Activated naive CD8-positive, alpha-beta T cell (primary cell): ENCODE results near the gene SLC7A6OS.
A peak's percentile ranks its signal among the peaks of the same experiment; 100 is the strongest.

Source experiments
- H3K27ac Mint-ChIP-seq: one replicate; pipeline ENCODE4 v1.8.0; 2021; ENCODE audit warnings: mixed read lengths
- H3K27me3 Mint-ChIP-seq: one replicate; pipeline ENCODE4 v1.8.0; 2021; ENCODE audit warnings: mixed read lengths
- H3K36me3 Mint-ChIP-seq: one replicate; pipeline ENCODE4 v1.8.0; 2021; ENCODE audit warnings: mixed read lengths
- H3K4me1 Mint-ChIP-seq: one replicate; pipeline ENCODE4 v1.8.0; 2021; ENCODE audit warnings: low read depth, mixed read lengths
- H3K4me3 Mint-ChIP-seq: one replicate; pipeline ENCODE4 v1.8.0; 2021; ENCODE audit warnings: mild to moderate bottlenecking, mixed read lengths
- H3K9me3 Mint-ChIP-seq: one replicate; pipeline ENCODE4 v1.8.0; 2021; ENCODE audit warnings: low read depth, mixed read lengths

Gene SLC7A6OS

GRCh38 chr16:68282064-68282452 lies 28.7 kb downstream of the SLC7A6OS start:
- Mint-ChIP-seq H3K27ac (peak overlapping the region; percentile 92), H3K4me1 (peaks cover 76% of the 10 kb centered on the region), H3K4me3 (peak overlapping the region; percentile 62), H3K36me3 (peaks cover 19% of the 10 kb centered on the region), H3K27me3 (no peaks in the 10 kb centered on the region), H3K9me3 (no peaks in the 10 kb centered on the region)

GRCh38 chr16:68281368-68282063 lies 29.2 kb downstream of the SLC7A6OS start:
- Mint-ChIP-seq H3K4me3 (peak overlapping the region; percentile 62), H3K27ac (peak overlapping the region; percentile 92), H3K4me1 (peaks cover 73% of the 10 kb centered on the region), H3K27me3 (no peaks in the 10 kb centered on the region), H3K36me3 (peaks cover 16% of the 10 kb centered on the region), H3K9me3 (no peaks in the 10 kb centered on the region)

GRCh38 chr16:68279726-68280558 lies 30.8 kb downstream of the SLC7A6OS start:
- H3K4me1 Mint-ChIP-seq: peaks cover 72% of the 10 kb centered on the region
- H3K36me3 Mint-ChIP-seq: peaks cover 11% of the 10 kb centered on the region
- H3K27me3 Mint-ChIP-seq: no peaks in the 10 kb centered on the region
- H3K4me3 Mint-ChIP-seq: peak overlapping the region; percentile 42
- H3K27ac Mint-ChIP-seq: peak overlapping the region; percentile 85
- H3K9me3 Mint-ChIP-seq: no peaks in the 10 kb centered on the region

GRCh38 chr16:68276223-68276622 lies 34.5 kb downstream of the SLC7A6OS start:
- H3K36me3 Mint-ChIP-seq: peaks cover 11% of the 10 kb centered on the region
- peak overlapping the region; percentile 77 for H3K27ac Mint-ChIP-seq
- H3K4me3 Mint-ChIP-seq: peak overlapping the region; percentile 52
- H3K9me3 Mint-ChIP-seq: no peaks in the 10 kb centered on the region
- H3K27me3 Mint-ChIP-seq: no peaks in the 10 kb centered on the region
- peaks cover 73% of the 10 kb centered on the region for H3K4me1 Mint-ChIP-seq

GRCh38 chr16:68275611-68276191 lies 35.0 kb downstream of the SLC7A6OS start:
- Mint-ChIP-seq H3K4me1 (peaks cover 72% of the 10 kb centered on the region), H3K9me3 (no peaks in the 10 kb centered on the region), H3K4me3 (peak overlapping the region; percentile 52), H3K27me3 (no peaks in the 10 kb centered on the region), H3K27ac (peak overlapping the region; percentile 77), H3K36me3 (peaks cover 11% of the 10 kb centered on the region)

DNA sequence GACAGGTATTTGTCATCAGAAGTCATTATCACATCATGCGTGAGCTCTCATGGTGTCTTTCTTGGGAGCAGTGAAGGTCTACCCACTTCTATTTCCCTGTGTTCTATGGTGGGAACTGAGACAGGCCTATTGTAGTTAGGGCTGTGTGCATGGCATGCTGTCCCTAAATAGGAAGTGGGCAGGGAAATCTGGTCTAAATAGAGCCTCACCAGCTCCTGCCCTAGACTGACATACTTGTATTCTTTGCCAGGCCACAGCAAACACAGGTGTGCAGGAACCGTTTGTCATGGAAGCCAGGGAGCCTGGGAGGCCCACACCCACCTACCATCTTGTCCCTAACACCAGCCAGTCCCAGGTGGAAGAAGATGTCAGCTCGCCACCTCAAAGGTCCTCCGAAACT lies 36.3 kb downstream of the SLC7A6OS start:
- Mint-ChIP-seq H3K4me3 (peak overlapping the region; percentile 70), H3K27me3 (no peaks in the 10 kb centered on the region), H3K4me1 (peaks cover 75% of the 10 kb centered on the region), H3K36me3 (peaks cover 8% of the 10 kb centered on the region), H3K9me3 (no peaks in the 10 kb centered on the region), H3K27ac (peak overlapping the region; percentile 95)

DNA sequence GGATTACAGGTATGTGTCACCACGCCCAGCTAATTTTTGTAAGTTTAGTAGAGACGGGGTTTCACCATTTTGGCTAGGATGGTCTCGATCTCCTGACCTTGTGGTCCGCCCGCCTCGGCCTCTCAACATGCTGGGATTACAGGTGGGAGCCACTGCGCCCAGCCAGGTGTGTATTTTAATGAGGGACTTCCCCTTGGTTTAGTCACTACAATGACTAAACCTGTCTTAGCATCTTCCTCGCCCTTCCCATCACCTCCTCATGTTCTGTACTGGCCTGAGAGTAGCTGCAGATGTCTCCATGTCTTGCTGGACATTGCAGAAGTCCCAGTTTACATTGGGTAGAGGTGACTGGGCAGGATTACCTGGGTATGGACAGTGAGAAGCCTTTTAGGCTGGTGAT lies 36.9 kb downstream of the SLC7A6OS start:
- Mint-ChIP-seq H3K27me3 (no peaks in the 10 kb centered on the region), H3K36me3 (peaks cover 9% of the 10 kb centered on the region), H3K4me3 (peak overlapping the region; percentile 70), H3K4me1 (peaks cover 77% of the 10 kb centered on the region), H3K9me3 (no peaks in the 10 kb centered on the region), H3K27ac (peak overlapping the region; percentile 95)

GRCh38 chr16:68273459-68273858 lies 37.3 kb downstream of the SLC7A6OS start:
- Mint-ChIP-seq H3K27ac (peak overlapping the region; percentile 95), H3K4me3 (peak overlapping the region; percentile 81), H3K9me3 (no peaks in the 10 kb centered on the region), H3K4me1 (peaks cover 78% of the 10 kb centered on the region), H3K36me3 (peaks cover 9% of the 10 kb centered on the region), H3K27me3 (no peaks in the 10 kb centered on the region)

GRCh38 chr16:68272507-68273209 lies 38.1 kb downstream of the SLC7A6OS start:
- Mint-ChIP-seq H3K4me1 (peaks cover 86% of the 10 kb centered on the region), H3K36me3 (peaks cover 9% of the 10 kb centered on the region), H3K4me3 (peak overlapping the region; percentile 81), H3K9me3 (no peaks in the 10 kb centered on the region), H3K27ac (peak overlapping the region; percentile 95), H3K27me3 (no peaks in the 10 kb centered on the region)

GRCh38 chr16:68270353-68270752 lies 40.4 kb downstream of the SLC7A6OS start:
- H3K9me3 Mint-ChIP-seq: no peaks in the 10 kb centered on the region
- H3K36me3 Mint-ChIP-seq: peaks cover 11% of the 10 kb centered on the region
- H3K27me3 Mint-ChIP-seq: no peaks in the 10 kb centered on the region
- H3K27ac Mint-ChIP-seq: peak overlapping the region; percentile 72
- H3K4me3 Mint-ChIP-seq: peak overlapping the region; percentile 68
- H3K4me1 Mint-ChIP-seq: peaks cover 86% of the 10 kb centered on the region

DNA sequence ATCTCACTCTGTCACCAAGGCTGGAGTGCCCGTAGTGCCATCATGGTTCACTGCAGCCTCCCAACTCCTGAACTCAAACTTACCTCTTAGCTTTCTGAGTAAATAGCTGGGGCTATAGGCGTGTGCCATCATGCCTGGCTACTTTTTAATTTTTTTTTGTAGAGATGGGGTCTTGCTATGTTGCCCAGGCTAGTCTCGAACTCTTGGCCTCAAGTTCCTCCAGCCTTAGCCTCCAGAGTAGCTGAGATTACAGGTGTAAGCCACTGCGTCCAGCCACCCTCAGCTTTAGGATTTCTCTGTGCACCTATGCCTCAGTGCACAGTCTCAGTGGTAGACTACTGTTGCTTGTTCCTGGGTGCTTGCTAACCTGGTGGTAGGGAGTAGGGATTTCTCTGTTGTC lies 41.0 kb downstream of the SLC7A6OS start:
- H3K4me3 Mint-ChIP-seq: peak overlapping the region; percentile 74
- peak overlapping the region; percentile 72 for H3K27ac Mint-ChIP-seq
- H3K27me3 Mint-ChIP-seq: no peaks in the 10 kb centered on the region
- peaks cover 11% of the 10 kb centered on the region for H3K36me3 Mint-ChIP-seq
- H3K9me3 Mint-ChIP-seq: no peaks in the 10 kb centered on the region
- H3K4me1 Mint-ChIP-seq: peaks cover 83% of the 10 kb centered on the region

- H3K9me3 Mint-ChIP-seq: no peaks in the 10 kb centered on the region
- peaks cover 9% of the 10 kb centered on the region for H3K36me3 Mint-ChIP-seq
- H3K27ac Mint-ChIP-seq: peak overlapping the region; percentile 89
- peaks cover 73% of the 10 kb centered on the region for H3K4me1 Mint-ChIP-seq
- no peaks in the 10 kb centered on the region for H3K27me3 Mint-ChIP-seq
- H3K4me3 Mint-ChIP-seq: peak overlapping the region; percentile 74
Observed at GRCh38 chr16:68267612-68268405, 42.9 kb downstream of the SLC7A6OS start.

DNA sequence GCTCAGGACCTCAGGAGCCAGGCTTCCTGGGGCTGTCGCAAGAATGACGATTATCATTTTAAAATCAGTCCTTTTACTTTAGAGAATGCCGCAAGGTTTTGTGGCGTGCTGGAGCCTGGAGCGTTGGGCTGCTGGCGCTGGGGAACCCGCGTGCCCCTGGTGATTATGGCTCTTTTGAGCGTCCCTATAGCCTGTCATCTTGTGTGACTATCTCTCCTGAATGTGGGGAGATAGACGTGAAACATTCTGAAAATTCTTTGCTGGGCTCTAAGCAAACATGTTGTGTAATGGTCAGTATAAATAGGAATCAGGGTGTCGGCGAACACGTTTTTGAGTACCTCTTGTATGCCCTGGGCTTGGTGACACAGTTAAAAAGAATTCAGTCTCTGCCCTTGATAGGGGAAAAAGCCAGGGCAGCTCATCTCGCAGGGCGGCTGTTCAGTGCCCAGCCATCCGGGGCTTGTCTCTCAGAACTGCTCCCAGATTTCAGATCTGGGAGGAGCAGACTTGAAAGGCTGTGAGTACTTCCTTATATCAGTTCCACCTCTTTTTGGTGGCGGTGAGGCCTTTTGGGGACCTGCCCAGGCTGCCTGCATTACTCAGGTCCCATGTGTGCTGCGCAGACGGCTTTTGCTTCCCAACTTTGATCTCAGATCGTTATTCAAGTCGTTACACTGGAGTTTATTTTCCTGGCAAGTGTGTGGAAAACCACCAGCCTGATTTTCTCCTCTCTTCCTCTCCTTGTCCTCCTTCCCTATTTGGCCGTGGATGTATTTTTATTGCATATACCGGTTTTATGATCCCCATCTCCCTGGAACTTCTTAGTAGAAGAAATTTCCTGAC lies 45.4 kb downstream of the SLC7A6OS start:
- peaks cover 6% of the 10 kb centered on the region for H3K36me3 Mint-ChIP-seq
- no peaks in the 10 kb centered on the region for H3K9me3 Mint-ChIP-seq
- peak overlapping the region; percentile 94 for H3K4me3 Mint-ChIP-seq
- H3K27me3 Mint-ChIP-seq: no peaks in the 10 kb centered on the region
- H3K4me1 Mint-ChIP-seq: peaks cover 62% of the 10 kb centered on the region
- peak overlapping the region; percentile 95 for H3K27ac Mint-ChIP-seq
